Liver (tissue), 9 donors: Measurements from ENCODE around the gene NR2F2. TPM values are rescaled to one million over a fixed set of nuclear protein-coding genes. Genes with fewer than 3 reads are reported as not detected.
A peak's percentile ranks its signal among the peaks of the same experiment; 100 is the strongest.

Experiments
- DNase-seq: peaks from one replicate; pipeline ENCODE4 v3.0.0-alpha.2; 2017; ENCODE audit warnings: low spot score
- H3K27ac ChIP-seq, 2 donors: one replicate each; pipeline ENCODE4 v1.7.0; 2013; ENCODE audit warnings: inconsistent platforms in 2 of 2, low read length in 2 of 2, control low read depth in 1 of 2, low read depth in 1 of 2, mild to moderate bottlenecking in 1 of 2
- H3K27me3 ChIP-seq, 4 donors: one replicate each; pipeline versions ENCODE4 v1.6.1 to v1.7.0; 2013; ENCODE audit warnings: low read length in 3 of 4, inconsistent platforms in 1 of 4, mild to moderate bottlenecking in 1 of 4, moderate library complexity in 1 of 4; ENCODE audit not compliant: control insufficient read depth in 4 of 4, insufficient read depth in 4 of 4
- H3K36me3 ChIP-seq, 4 donors: one replicate each; pipeline versions ENCODE4 v1.6.1 to v1.7.0; 2013; ENCODE audit warnings: low read length in 3 of 4, mild to moderate bottlenecking in 3 of 4, low read depth in 1 of 4, moderate library complexity in 1 of 4; ENCODE audit not compliant: control insufficient read depth in 4 of 4, insufficient read depth in 3 of 4
- H3K4me1 ChIP-seq, 4 donors: one replicate each; pipeline versions ENCODE4 v1.6.1 to v1.7.0; 2013; ENCODE audit warnings: low read length in 3 of 4, mild to moderate bottlenecking in 3 of 4, moderate library complexity in 1 of 4; ENCODE audit not compliant: control insufficient read depth in 4 of 4, insufficient read depth in 4 of 4
- H3K4me3 ChIP-seq, 3 donors: one replicate each; pipeline versions ENCODE4 v1.6.1 to v1.7.0; 2013; ENCODE audit warnings: low read length in 3 of 3, control low read depth in 1 of 3, low read depth in 1 of 3, mild to moderate bottlenecking in 1 of 3
- H3K9ac ChIP-seq, 2 donors: one replicate each; pipeline ENCODE4 v1.7.0; 2013; ENCODE audit warnings: low read length in 2 of 2, mild to moderate bottlenecking in 2 of 2, moderate library complexity in 2 of 2, control low read depth in 1 of 2, low read depth in 1 of 2
- H3K9me3 ChIP-seq, 4 donors: one replicate each; pipeline versions ENCODE4 v1.6.1 to v1.7.0; 2013; ENCODE audit warnings: low read length in 3 of 4; ENCODE audit not compliant: control insufficient read depth in 4 of 4
- EGR1 ChIP-seq, 2 donors: IDR thresholded peaks; 2 replicates each; pipeline ENCODE4 v1.6.1; 2016 to 2018; ENCODE audit warnings: antibody characterized with exemption in 2 of 2, low read depth in 2 of 2
- FOXA1 ChIP-seq: IDR thresholded peaks from 2 replicates; pipeline ENCODE4 v1.6.1; 2016; ENCODE audit warnings: antibody characterized with exemption
- FOXA2 ChIP-seq: IDR thresholded peaks from 2 replicates; pipeline ENCODE4 v1.6.1; 2016; ENCODE audit warnings: antibody characterized with exemption
- GABPA ChIP-seq, 2 donors: IDR thresholded peaks in 1 of 2; conservative IDR thresholded peaks in 1 of 2; 2 replicates each; pipeline ENCODE4 v1.6.1; 2016; ENCODE audit warnings: antibody characterized with exemption in 2 of 2, mild to moderate bottlenecking in 1 of 2, moderate library complexity in 1 of 2
- HNF4A ChIP-seq, 2 donors: conservative IDR thresholded peaks; 2 replicates each; pipeline ENCODE4 v1.6.1; 2016; ENCODE audit warnings: antibody characterized with exemption in 2 of 2, mild to moderate bottlenecking in 2 of 2
- HNF4G ChIP-seq: IDR thresholded peaks from 2 replicates; pipeline ENCODE4 v1.6.1; 2016; ENCODE audit warnings: antibody characterized with exemption
- JUND ChIP-seq, 2 donors: IDR thresholded peaks; 2 replicates each; pipeline ENCODE4 v1.6.1; 2016; ENCODE audit warnings: antibody characterized with exemption in 2 of 2
- NR2F2 ChIP-seq: IDR thresholded peaks from 2 replicates; pipeline ENCODE4 v1.6.1; 2016; ENCODE audit warnings: antibody characterized with exemption
- RAD21 ChIP-seq, 2 donors: IDR thresholded peaks; 2 replicates each; pipeline ENCODE4 v1.6.1; 2016; ENCODE audit warnings: antibody characterized with exemption in 2 of 2, mild to moderate bottlenecking in 2 of 2
- SP1 ChIP-seq: IDR thresholded peaks from 2 replicates; pipeline ENCODE4 v1.6.1; 2018; ENCODE audit warnings: antibody characterized with exemption, mild to moderate bottlenecking
- YY1 ChIP-seq: IDR thresholded peaks from 2 replicates; pipeline ENCODE4 v1.6.1; 2016; ENCODE audit warnings: antibody characterized with exemption, mild to moderate bottlenecking
- WGBS: extraction: QIAGEN DNeasy Blood & Tissue Kit; methylation state at CpG from one replicate; pipeline ENCODE4 v1.1.7; 2013; 5-methylcytosine and 5-hydroxymethylcytosine counted together
- polyA plus RNA-seq, 2 donors: library from polyadenylated mRNA; stranded (reverse) in 1 of 2; unstranded in 1 of 2; fragments of 200-250 nt in 1 of 2; fragments of >200 nt in 1 of 2; fragmentation: Nextera tagmentation in 1 of 2; extraction: Ambion mirVana in 1 of 2; gene quantifications; one replicate each; pipeline versions ENCODE4 v1.2.1 to v1.2.3, GENCODE V29; 2013 to 2015
- total RNA-seq, 2 donors: library from RNA; depleted of rRNA; stranded (reverse); fragments of >200 nt; gene quantifications; one replicate each; pipeline ENCODE4 v1.2.3, GENCODE V29; 2014
- TF ChIP-seq, protein P1 (sequence below): IDR thresholded peaks from 2 replicates; pipeline ENCODE4 v1.6.1; 2016; ENCODE audit warnings: antibody characterized with exemption
- TF ChIP-seq, protein P2 (sequence below): IDR thresholded peaks from 2 replicates; pipeline ENCODE4 v1.6.1; 2016; ENCODE audit warnings: antibody characterized with exemption
- TF ChIP-seq, protein P3 (sequence below): fragments of 150-350 bp; IDR thresholded peaks from 2 replicates; pipeline ENCODE4 v1.5.1; 2017; ENCODE audit warnings: improper control_type of control experiment, low read depth, low read length; ENCODE audit not compliant: missing input control
- TF ChIP-seq, protein P4 (sequence below): IDR thresholded peaks from 2 replicates; pipeline ENCODE4 v1.6.1; 2016; ENCODE audit warnings: antibody characterized with exemption
- donor health status: healthy.
- donor health status: healthy.
- donor health status: healthy.
- donor health status: healthy.
- donor health status: healthy.

Gene NR2F2
- total and polyA plus RNA-seq, 4 donors: 5.9 to 22.4 (median 9.2) TPM

DNA sequence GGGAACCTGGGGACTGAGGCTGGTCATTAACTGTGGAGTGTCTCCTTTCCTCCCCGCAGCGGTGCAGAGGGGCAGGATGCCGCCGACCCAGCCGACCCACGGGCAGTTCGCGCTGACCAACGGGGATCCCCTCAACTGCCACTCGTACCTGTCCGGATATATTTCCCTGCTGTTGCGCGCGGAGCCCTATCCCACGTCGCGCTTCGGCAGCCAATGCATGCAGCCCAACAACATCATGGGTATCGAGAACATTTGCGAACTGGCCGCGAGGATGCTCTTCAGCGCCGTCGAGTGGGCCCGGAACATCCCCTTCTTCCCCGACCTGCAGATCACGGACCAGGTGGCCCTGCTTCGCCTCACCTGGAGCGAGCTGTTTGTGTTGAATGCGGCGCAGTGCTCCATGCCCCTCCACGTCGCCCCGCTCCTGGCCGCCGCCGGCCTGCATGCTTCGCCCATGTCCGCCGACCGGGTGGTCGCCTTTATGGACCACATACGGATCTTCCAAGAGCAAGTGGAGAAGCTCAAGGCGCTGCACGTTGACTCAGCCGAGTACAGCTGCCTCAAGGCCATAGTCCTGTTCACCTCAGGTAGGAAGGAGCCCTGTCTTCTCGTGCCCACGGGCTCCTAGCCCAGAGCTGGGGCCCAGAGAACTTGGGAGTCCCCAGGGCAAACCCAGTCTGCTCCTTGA, 3.7 kb downstream of the NR2F2 start:
- Histone ChIP-seq H3K9me3 (no peaks in the 10 kb centered on the region), H3K27me3 (no peaks in the 10 kb centered on the region), H3K4me3 (peak overlapping the region; percentile 74 to 92 (median 78)), H3K36me3 (peaks cover 0 to 5% (median 0%) of the 10 kb centered on the region in 4 donors), H3K4me1 (peaks cover 3 to 37% (median 29%) of the 10 kb centered on the region in 4 donors), H3K27ac (peak overlapping the region; percentile 90 to 94), H3K9ac (peak overlapping the region; percentile 38 to 81)
- WGBS: 4% methylated on average over 49 of the region's 49 CpGs
- no peak for DNase-seq
- TF ChIP-seq FOXA1 (no peak), HNF4G (no peak), SP1 (no peak), FOXA2 (no peak), GABPA (IDR thresholded peaks at IDR 0.05 in 1 of 2, conservative IDR thresholded peaks at IDR 0.05 in 1 of 2) (no peak), RAD21 (IDR thresholded peaks at IDR 0.05) (no peak), JUND (IDR thresholded peaks at IDR 0.05) (no peak), YY1 (no peak), NR2F2 (no peak), HNF4A (conservative IDR thresholded peaks at IDR 0.05) (no peak)
- TF ChIP-seq, protein P1, sequence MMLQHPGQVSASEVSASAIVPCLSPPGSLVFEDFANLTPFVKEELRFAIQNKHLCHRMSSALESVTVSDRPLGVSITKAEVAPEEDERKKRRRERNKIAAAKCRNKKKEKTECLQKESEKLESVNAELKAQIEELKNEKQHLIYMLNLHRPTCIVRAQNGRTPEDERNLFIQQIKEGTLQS: no peak
- TF ChIP-seq, protein P2, sequence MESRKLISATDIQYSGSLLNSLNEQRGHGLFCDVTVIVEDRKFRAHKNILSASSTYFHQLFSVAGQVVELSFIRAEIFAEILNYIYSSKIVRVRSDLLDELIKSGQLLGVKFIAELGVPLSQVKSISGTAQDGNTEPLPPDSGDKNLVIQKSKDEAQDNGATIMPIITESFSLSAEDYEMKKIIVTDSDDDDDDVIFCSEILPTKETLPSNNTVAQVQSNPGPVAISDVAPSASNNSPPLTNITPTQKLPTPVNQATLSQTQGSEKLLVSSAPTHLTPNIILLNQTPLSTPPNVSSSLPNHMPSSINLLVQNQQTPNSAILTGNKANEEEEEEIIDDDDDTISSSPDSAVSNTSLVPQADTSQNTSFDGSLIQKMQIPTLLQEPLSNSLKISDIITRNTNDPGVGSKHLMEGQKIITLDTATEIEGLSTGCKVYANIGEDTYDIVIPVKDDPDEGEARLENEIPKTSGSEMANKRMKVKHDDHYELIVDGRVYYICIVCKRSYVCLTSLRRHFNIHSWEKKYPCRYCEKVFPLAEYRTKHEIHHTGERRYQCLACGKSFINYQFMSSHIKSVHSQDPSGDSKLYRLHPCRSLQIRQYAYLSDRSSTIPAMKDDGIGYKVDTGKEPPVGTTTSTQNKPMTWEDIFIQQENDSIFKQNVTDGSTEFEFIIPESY: no peak
- TF ChIP-seq, protein P3, sequence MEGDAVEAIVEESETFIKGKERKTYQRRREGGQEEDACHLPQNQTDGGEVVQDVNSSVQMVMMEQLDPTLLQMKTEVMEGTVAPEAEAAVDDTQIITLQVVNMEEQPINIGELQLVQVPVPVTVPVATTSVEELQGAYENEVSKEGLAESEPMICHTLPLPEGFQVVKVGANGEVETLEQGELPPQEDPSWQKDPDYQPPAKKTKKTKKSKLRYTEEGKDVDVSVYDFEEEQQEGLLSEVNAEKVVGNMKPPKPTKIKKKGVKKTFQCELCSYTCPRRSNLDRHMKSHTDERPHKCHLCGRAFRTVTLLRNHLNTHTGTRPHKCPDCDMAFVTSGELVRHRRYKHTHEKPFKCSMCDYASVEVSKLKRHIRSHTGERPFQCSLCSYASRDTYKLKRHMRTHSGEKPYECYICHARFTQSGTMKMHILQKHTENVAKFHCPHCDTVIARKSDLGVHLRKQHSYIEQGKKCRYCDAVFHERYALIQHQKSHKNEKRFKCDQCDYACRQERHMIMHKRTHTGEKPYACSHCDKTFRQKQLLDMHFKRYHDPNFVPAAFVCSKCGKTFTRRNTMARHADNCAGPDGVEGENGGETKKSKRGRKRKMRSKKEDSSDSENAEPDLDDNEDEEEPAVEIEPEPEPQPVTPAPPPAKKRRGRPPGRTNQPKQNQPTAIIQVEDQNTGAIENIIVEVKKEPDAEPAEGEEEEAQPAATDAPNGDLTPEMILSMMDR: no peak
- TF ChIP-seq, protein P4, sequence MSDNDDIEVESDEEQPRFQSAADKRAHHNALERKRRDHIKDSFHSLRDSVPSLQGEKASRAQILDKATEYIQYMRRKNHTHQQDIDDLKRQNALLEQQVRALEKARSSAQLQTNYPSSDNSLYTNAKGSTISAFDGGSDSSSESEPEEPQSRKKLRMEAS: no peak

DNA sequence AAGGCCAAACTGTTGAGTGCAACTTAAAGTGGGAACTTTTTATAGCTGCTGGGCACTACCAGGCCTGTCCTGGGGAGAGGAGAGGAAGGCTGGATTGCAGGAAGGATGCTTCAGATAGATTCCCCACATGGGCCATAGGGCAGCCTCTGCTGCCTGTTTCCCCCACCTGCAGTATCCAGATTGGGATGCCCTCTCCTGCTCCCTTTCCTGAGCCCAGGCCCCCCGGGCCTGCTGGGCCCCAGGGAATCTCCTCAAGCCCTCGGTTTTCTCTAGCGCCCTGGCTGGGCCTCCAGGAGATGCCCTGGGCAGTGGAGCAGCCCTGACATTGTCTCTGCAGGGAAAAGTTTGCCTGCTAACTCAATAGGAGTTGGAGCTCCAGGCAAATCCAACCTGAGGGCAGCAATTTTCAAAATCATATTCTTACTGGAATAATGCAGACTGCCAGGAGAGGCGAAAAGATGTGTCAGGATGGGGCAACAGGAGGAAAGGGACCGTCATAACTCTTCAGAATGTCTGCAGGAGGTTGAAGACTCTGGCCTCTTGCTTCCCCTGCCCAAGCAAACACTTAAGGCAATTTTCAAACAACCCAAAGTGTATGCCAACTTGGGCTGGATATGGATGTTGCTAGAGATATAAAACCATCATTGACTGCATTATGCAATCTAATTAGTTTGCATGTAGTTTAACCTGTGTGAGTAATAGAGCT, 4.4 kb downstream of the NR2F2 start:
- no peaks in the 10 kb centered on the region for H3K27me3 ChIP-seq
- TF ChIP-seq HNF4A (conservative IDR thresholded peaks at IDR 0.05): no peak
- TF ChIP-seq EGR1 (IDR thresholded peaks at IDR 0.05; ENCODE audit: low read depth in 2 of 2): no peak
- TF ChIP-seq, protein P1: no peak
- H3K9me3 ChIP-seq: no peaks in the 10 kb centered on the region
- peak overlapping the region; percentile 73 to 92 (median 74) for H3K4me3 ChIP-seq
- DNase-seq: no peak
- H3K9ac ChIP-seq: peak overlapping the region in 1 of 2 donors; percentile 91
- 20% methylated on average over 5 of the region's 5 CpGs for WGBS
- peaks cover 3 to 36% (median 27%) of the 10 kb centered on the region in 4 donors for H3K4me1 ChIP-seq
- H3K27ac ChIP-seq: peak overlapping the region; percentile 90 to 94
- peaks cover 0 to 5% (median 0%) of the 10 kb centered on the region in 4 donors for H3K36me3 ChIP-seq
